ENCODE measurements around the gene SOS1. TPM values are rescaled to one million over a fixed set of nuclear protein-coding genes. Genes with fewer than 3 reads are reported as not detected.

SOS1 gene
- total and polyA plus RNA-seq, 2 of the 13 experiments (the other 11 are each of a cell fraction or from before 2014, with no cell fraction given) = 20.8 to 60.4 TPM

DNA sequence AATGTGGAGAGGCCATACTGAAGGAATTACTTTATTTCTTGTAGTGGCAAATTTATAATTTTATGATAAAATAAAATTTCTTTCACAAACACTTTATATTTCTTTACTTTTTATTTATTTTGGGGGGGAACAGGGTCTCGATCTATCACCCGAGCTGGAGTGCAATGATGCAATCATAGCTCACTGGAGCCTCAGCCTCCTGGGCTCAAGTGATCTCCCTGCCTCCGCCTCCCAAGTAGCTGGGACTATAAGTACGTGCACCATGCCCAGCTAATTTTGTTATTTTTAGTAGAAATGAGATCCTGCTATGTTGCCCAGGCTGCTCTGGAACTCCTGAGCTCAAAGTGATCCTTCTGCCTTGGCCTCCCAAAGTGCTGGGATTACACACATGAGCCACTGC is 59.6 kb downstream of the SOS1 start:
- no peak for FAIRE-seq
- intact Hi-C loops (cut with micrococcal nuclease; ENCODE audit: unreplicated experiment) (no loop called here), in situ Hi-C loops (cut with HindIII; ENCODE audit: extremely low pct_ligation_motif_present, low pct_unique_long_range_greater_than_20kb) (loop anchor here (10.0 kb wide), 1 partner anchor 54 kb away; no protein-coding TSS in a partner anchor)
- ChIA-PET POLR2A (interaction anchor here (0.6 kb wide), 1 partner anchor 114 kb away, joined by 3 read pairs; no protein-coding TSS in a partner anchor), CTCF (ENCODE audit: low intra/inter-chr PET ratio, low total read pairs) (interaction anchor here (5.5 kb wide), 1 partner anchor 168 kb away, joined by 109 read pairs; no protein-coding TSS in a partner anchor)
- Histone ChIP-seq H4K20me1 (ENCODE audit: insufficient read depth, low read length) (peaks cover 9% of the 10 kb centered on the region; the same call in 1 of the 2 replicates), H3K27me3 (ENCODE audit: control insufficient read depth in 1 of 2, insufficient read depth in 2 of 2, low read length in 2 of 2) (no peaks in the 10 kb centered on the region), H2AFZ (ENCODE audit: low read length) (no peak overlapping the region), H3K4me1 (ENCODE audit: insufficient read depth, low read length) (no peaks in the 10 kb centered on the region), H3K36me3 (replicated peaks in 1 of 2; ENCODE audit: control insufficient read depth in 1 of 2, insufficient read depth in 2 of 2, low read length in 2 of 2) (peaks cover 5 to 32% of the 10 kb centered on the region in 2 experiments; a peak in 4 of 5 replicates), H3K9me3 (ENCODE audit: low read length) (no peaks in the 10 kb centered on the region), H3K9ac (ENCODE audit: insufficient read depth, low read depth, low read length) (no peak overlapping the region), H3K4me2 (ENCODE audit: low read depth, low read length) (no peak overlapping the region), H3K4me3 (replicated peaks in 1 of 3; ENCODE audit: insufficient read depth in 1 of 3, low read depth in 2 of 3, low read length in 3 of 3) (no peak overlapping the region), H3K79me2 (ENCODE audit: insufficient read depth, low read length) (peaks cover 4% of the 10 kb centered on the region), H3K27ac (ENCODE audit: extremely low read length, insufficient read depth, low read length) (no peak overlapping the region)
- WGBS (ENCODE audit: low lambda C conversion rate) = 94% methylated on average over 4 of the region's 4 CpGs
- DNase-seq (ENCODE audit: low spot score) = no peak
- no peak for ATAC-seq
- TF ChIP-seq ZNF558 (CRISPR knock-in tag; IDR thresholded peaks at IDR 0.05; ENCODE audit: borderline replicate concordance) = no peak
- TF ChIP-seq ZNF878 (CRISPR knock-in tag; IDR thresholded peaks at IDR 0.05) = no peak
- TF ChIP-seq, protein P1, sequence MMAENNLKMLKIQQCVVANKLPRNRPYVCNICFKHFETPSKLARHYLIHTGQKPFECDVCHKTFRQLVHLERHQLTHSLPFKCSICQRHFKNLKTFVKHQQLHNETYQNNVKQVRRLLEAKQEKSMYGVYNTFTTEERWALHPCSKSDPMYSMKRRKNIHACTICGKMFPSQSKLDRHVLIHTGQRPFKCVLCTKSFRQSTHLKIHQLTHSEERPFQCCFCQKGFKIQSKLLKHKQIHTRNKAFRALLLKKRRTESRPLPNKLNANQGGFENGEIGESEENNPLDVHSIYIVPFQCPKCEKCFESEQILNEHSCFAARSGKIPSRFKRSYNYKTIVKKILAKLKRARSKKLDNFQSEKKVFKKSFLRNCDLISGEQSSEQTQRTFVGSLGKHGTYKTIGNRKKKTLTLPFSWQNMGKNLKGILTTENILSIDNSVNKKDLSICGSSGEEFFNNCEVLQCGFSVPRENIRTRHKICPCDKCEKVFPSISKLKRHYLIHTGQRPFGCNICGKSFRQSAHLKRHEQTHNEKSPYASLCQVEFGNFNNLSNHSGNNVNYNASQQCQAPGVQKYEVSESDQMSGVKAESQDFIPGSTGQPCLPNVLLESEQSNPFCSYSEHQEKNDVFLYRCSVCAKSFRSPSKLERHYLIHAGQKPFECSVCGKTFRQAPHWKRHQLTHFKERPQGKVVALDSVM (CRISPR knock-in tag; IDR thresholded peaks at IDR 0.05) = peak; percentile 46; the same call in 1 of the 2 replicates
- no peak for TF ChIP-seq ELF1 (CRISPR knock-in tag; IDR thresholded peaks at IDR 0.05)
- TF ChIP-seq ADNP (CRISPR knock-in tag; IDR thresholded peaks at IDR 0.05) = no peak
- BruUV-seq (replicated peaks) = no TSS peak

Data from HepG2 (cell line).